Neural cell (in vitro differentiated cells): Measurements from ENCODE around the gene B4GALT5. TPM values are rescaled to one million over a fixed set of nuclear protein-coding genes. Genes with fewer than 3 reads are reported as not detected.

Experiments used
- H2AFZ ChIP-seq: fragments of 200-600, 300-800 bp; sonication (generic), shearing (Covaris generic); 2 replicates; pipeline ENCODE4 v1.6.0; 2014; ENCODE audit warnings: low read depth, mild to moderate bottlenecking, antibody characterized with exemption, low read length, moderate library complexity
- H3F3A ChIP-seq: fragments of 200-600 bp; shearing (Covaris generic); 2 replicates; pipeline ENCODE4 v1.6.1; 2016; ENCODE audit warnings: mild to moderate bottlenecking, moderate library complexity, mixed read lengths, antibody characterized with exemption, low read length; ENCODE audit not compliant: insufficient read depth, poor library complexity, severe bottlenecking
- H3K27ac ChIP-seq: fragments of 200-600, 300-800 bp; sonication (generic), shearing (Covaris generic); 2 replicates; pipeline ENCODE4 v1.5.1; 2014; ENCODE audit warnings: mild to moderate bottlenecking, low read length, moderate library complexity
- H3K27me3 ChIP-seq: fragments of 300-800, 200-600 bp; sonication (generic), shearing (Covaris generic); 2 replicates; pipeline ENCODE4 v1.6.0; 2014; ENCODE audit warnings: mild to moderate bottlenecking, low read depth, low read length, moderate library complexity; ENCODE audit not compliant: insufficient read depth
- H3K36me3 ChIP-seq: fragments of 300-800, 200-600 bp; sonication (generic), shearing (Covaris generic); 2 replicates; pipeline ENCODE4 v1.5.1; 2014; ENCODE audit warnings: mild to moderate bottlenecking, antibody characterized with exemption, low read length, moderate library complexity; ENCODE audit not compliant: insufficient read depth
- H3K4me2 ChIP-seq: fragments of 300-800, 200-600 bp; sonication (generic), shearing (Covaris generic); 2 replicates; pipeline ENCODE4 v1.6.0; 2014; ENCODE audit warnings: mild to moderate bottlenecking, low read length
- H3K4me3 ChIP-seq: fragments of 300-800, 200-600 bp; sonication (generic), shearing (Covaris generic); 2 replicates; pipeline ENCODE4 v1.5.1; 2014; ENCODE audit warnings: mild to moderate bottlenecking, low read length, moderate library complexity
- H3K79me2 ChIP-seq: fragments of 200-600 bp; shearing (Covaris generic); replicated peaks from 2 replicates; pipeline ENCODE4 v1.6.0; 2014; ENCODE audit warnings: mild to moderate bottlenecking, low read length, moderate library complexity; ENCODE audit not compliant: insufficient read depth
- H3K9ac ChIP-seq: fragments of 300-800, 200-600 bp; sonication (generic), shearing (Covaris generic); 2 replicates; pipeline ENCODE4 v1.6.1; 2016; ENCODE audit warnings: mild to moderate bottlenecking, low read length, mixed read lengths
- H3K9me2 ChIP-seq: fragments of 200-600 bp; shearing (Covaris generic); 2 replicates; pipeline ENCODE4 v1.6.1; 2016; ENCODE audit warnings: mild to moderate bottlenecking, low read length, mixed read lengths; ENCODE audit not compliant: insufficient read depth
- H3K9me3 ChIP-seq: fragments of 200-600, 300-800 bp; sonication (generic), shearing (Covaris generic); 2 replicates; pipeline ENCODE4 v1.6.1; 2016; ENCODE audit warnings: mild to moderate bottlenecking, mixed run types, low read length, moderate library complexity, mixed read lengths
- H4K20me1 ChIP-seq: fragments of 200-600 bp; shearing (Covaris generic); 2 replicates; pipeline ENCODE4 v1.6.1; 2016; ENCODE audit warnings: mild to moderate bottlenecking, mixed run types; ENCODE audit not compliant: insufficient read depth
- EP300 ChIP-seq: fragments of 450-650 bp; conservative IDR thresholded peaks from 2 replicates; pipeline ENCODE4 v1.6.1; 2014; ENCODE audit warnings: antibody characterized with exemption, mild to moderate bottlenecking, moderate library complexity; ENCODE audit not compliant: poor library complexity, severe bottlenecking
- EZH2 ChIP-seq: fragments of 200-600, 300-800 bp; shearing (Covaris generic), sonication (generic); IDR thresholded peaks from 2 replicates; pipeline ENCODE4 v1.6.1; 2014; ENCODE audit warnings: antibody characterized with exemption, low read length, borderline replicate concordance, mild to moderate bottlenecking; ENCODE audit not compliant: insufficient read depth, poor library complexity, severe bottlenecking
- MXI1 ChIP-seq: fragments of 450-650 bp; conservative IDR thresholded peaks from 2 replicates; pipeline ENCODE4 v1.6.1; 2014; ENCODE audit warnings: antibody characterized with exemption, mild to moderate bottlenecking; ENCODE audit not compliant: poor library complexity, severe bottlenecking
- POLR2AphosphoS5 ChIP-seq: IDR thresholded peaks from 2 replicates; pipeline ENCODE4 v1.6.1; 2012
- RAD21 ChIP-seq: fragments of 450-650 bp; conservative IDR thresholded peaks from 2 replicates; pipeline ENCODE4 v1.6.1; 2014; ENCODE audit warnings: antibody characterized with exemption, mild to moderate bottlenecking, moderate library complexity
- SMC3 ChIP-seq: fragments of 450-650 bp; conservative IDR thresholded peaks from 2 replicates; pipeline ENCODE4 v1.6.1; 2014; ENCODE audit warnings: antibody characterized with exemption, mild to moderate bottlenecking, moderate library complexity; ENCODE audit not compliant: poor library complexity
- TAF1 ChIP-seq: IDR thresholded peaks from 2 replicates; pipeline ENCODE4 v1.6.1; 2012; ENCODE audit warnings: low read depth
- polyA plus RNA-seq: library from polyadenylated mRNA; depleted of rRNA; stranded (reverse); fragments of >200 nt; gene quantifications from 2 replicates; pipeline ENCODE4 v1.2.3, GENCODE V29; 2014
- TF ChIP-seq, protein P1 (sequence below): fragments of 450-650 bp; IDR thresholded peaks from 2 replicates; pipeline ENCODE4 v1.5.1; 2014; ENCODE audit warnings: antibody characterized with exemption, mild to moderate bottlenecking, moderate library complexity; ENCODE audit not compliant: poor library complexity, severe bottlenecking
- TF ChIP-seq, protein P2 (sequence below): IDR thresholded peaks from 2 replicates; pipeline ENCODE4 v1.6.1; 2012; ENCODE audit warnings: borderline replicate concordance

B4GALT5 gene
- polyA plus RNA-seq, 1 donor from 2014 or later = 34.7 TPM

DNA sequence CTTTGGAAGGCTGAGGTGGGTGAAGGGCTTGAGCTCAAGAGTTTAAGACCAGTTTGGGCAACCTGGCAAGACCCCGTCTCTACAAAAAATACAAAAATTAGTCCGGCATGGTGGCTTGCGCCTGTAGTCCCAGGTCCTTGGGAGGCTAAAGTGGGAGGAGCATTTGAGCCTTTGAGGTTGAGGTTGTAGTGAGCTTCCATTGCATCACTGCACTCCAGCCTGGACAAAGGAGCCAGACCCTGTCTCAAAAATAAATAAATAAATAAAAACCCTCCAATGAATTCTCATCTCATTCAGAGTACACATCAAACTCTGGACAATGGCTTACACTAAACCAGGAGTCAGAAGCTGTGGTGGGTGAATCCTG lies 31.8 kb downstream of the B4GALT5 start:
- H3K27ac ChIP-seq = no peak overlapping the region
- no peak overlapping the region for H3K4me3 ChIP-seq
- no peaks in the 10 kb centered on the region for H3K9me2 ChIP-seq
- no peak overlapping the region for H3K9ac ChIP-seq
- no peak for TF ChIP-seq MXI1
- TF ChIP-seq, protein P1, sequence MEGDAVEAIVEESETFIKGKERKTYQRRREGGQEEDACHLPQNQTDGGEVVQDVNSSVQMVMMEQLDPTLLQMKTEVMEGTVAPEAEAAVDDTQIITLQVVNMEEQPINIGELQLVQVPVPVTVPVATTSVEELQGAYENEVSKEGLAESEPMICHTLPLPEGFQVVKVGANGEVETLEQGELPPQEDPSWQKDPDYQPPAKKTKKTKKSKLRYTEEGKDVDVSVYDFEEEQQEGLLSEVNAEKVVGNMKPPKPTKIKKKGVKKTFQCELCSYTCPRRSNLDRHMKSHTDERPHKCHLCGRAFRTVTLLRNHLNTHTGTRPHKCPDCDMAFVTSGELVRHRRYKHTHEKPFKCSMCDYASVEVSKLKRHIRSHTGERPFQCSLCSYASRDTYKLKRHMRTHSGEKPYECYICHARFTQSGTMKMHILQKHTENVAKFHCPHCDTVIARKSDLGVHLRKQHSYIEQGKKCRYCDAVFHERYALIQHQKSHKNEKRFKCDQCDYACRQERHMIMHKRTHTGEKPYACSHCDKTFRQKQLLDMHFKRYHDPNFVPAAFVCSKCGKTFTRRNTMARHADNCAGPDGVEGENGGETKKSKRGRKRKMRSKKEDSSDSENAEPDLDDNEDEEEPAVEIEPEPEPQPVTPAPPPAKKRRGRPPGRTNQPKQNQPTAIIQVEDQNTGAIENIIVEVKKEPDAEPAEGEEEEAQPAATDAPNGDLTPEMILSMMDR = no peak
- no peak for TF ChIP-seq SMC3
- no peak for TF ChIP-seq EZH2
- TF ChIP-seq, protein P2, sequence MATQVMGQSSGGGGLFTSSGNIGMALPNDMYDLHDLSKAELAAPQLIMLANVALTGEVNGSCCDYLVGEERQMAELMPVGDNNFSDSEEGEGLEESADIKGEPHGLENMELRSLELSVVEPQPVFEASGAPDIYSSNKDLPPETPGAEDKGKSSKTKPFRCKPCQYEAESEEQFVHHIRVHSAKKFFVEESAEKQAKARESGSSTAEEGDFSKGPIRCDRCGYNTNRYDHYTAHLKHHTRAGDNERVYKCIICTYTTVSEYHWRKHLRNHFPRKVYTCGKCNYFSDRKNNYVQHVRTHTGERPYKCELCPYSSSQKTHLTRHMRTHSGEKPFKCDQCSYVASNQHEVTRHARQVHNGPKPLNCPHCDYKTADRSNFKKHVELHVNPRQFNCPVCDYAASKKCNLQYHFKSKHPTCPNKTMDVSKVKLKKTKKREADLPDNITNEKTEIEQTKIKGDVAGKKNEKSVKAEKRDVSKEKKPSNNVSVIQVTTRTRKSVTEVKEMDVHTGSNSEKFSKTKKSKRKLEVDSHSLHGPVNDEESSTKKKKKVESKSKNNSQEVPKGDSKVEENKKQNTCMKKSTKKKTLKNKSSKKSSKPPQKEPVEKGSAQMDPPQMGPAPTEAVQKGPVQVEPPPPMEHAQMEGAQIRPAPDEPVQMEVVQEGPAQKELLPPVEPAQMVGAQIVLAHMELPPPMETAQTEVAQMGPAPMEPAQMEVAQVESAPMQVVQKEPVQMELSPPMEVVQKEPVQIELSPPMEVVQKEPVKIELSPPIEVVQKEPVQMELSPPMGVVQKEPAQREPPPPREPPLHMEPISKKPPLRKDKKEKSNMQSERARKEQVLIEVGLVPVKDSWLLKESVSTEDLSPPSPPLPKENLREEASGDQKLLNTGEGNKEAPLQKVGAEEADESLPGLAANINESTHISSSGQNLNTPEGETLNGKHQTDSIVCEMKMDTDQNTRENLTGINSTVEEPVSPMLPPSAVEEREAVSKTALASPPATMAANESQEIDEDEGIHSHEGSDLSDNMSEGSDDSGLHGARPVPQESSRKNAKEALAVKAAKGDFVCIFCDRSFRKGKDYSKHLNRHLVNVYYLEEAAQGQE = no peak
- TF ChIP-seq RAD21 = no peak
- no peak for TF ChIP-seq POLR2AphosphoS5
- no peak for TF ChIP-seq EP300
- no peak for TF ChIP-seq TAF1
- H2AFZ ChIP-seq = no peak overlapping the region
- no peaks in the 10 kb centered on the region for H3F3A ChIP-seq
- H3K79me2 ChIP-seq = peaks cover 27% of the 10 kb centered on the region
- H3K4me2 ChIP-seq = no peak overlapping the region
- peaks cover 4% of the 10 kb centered on the region for H4K20me1 ChIP-seq
- no peaks in the 10 kb centered on the region for H3K36me3 ChIP-seq
- H3K27me3 ChIP-seq = no peaks in the 10 kb centered on the region
- H3K9me3 ChIP-seq = no peaks in the 10 kb centered on the region

DNA sequence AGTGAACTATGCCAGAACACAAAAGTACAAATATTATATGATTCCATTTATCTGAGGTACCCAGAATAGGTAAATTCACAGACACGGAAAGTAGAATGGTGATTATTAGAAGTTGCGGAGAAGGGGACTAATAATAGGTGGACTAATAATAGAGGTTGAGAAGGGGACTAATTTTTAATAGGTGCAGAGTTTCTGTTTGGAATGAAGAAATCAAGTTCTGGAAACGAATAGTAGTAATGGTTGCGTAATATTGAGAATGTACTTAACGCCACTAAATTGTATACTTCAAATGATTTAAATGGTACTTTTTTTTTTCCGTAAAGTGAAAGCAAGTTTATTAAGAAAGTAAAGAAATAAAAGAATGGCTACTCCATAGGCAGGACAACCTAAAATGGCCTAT lies 33.2 kb downstream of the B4GALT5 start:
- Histone ChIP-seq H3K9me2 (no peaks in the 10 kb centered on the region), H3K79me2 (peaks cover 24% of the 10 kb centered on the region), H3K36me3 (no peaks in the 10 kb centered on the region), H3K4me2 (no peak overlapping the region), H3K27me3 (no peaks in the 10 kb centered on the region), H3K9ac (no peak overlapping the region), H3K9me3 (no peaks in the 10 kb centered on the region), H2AFZ (no peak overlapping the region), H3K27ac (no peak overlapping the region), H3K4me3 (no peak overlapping the region), H3F3A (no peaks in the 10 kb centered on the region), H4K20me1 (no peaks in the 10 kb centered on the region)
- TF ChIP-seq MXI1 (no peak), POLR2AphosphoS5 (no peak), EP300 (no peak), EZH2 (no peak), RAD21 (no peak), TAF1 (no peak), SMC3 (no peak)
- TF ChIP-seq, protein P1 = no peak
- TF ChIP-seq, protein P2 = no peak
